ENCODE results near the gene RSF1.

Gene RSF1

GRCh38 chr11:77800449-77800848, 20.1 kb downstream of the RSF1 start:
- ChIA-PET POLR2A (no interaction called here), CTCF (interaction anchor here (0.6 to 1.5 kb wide), 2 partner anchors 11 to 53 kb away, joined by 3 read pairs; no protein-coding TSS in a partner anchor)
- TF ChIP-seq ZNF76 (tag by site-specific recombination; IDR thresholded peaks at IDR 0.05; ENCODE audit: borderline replicate concordance, low read depth): no peak
- no peak for TF ChIP-seq PRDM6 (tag by site-specific recombination; IDR thresholded peaks at IDR 0.05)
- no peak for TF ChIP-seq ZNF501 (tag by site-specific recombination; IDR thresholded peaks at IDR 0.05)
- no peak for TF ChIP-seq ZNF571 (tag by site-specific recombination; IDR thresholded peaks at IDR 0.05)
- TF ChIP-seq BCL11A (tag by site-specific recombination; IDR thresholded peaks at IDR 0.05; ENCODE audit: low read depth): no peak
- TF ChIP-seq ZBTB11 (tag by site-specific recombination; conservative IDR thresholded peaks at IDR 0.05; ENCODE audit: low read depth): no peak
- TF ChIP-seq ZNF677 (tag by site-specific recombination; IDR thresholded peaks at IDR 0.05): no peak
- TF ChIP-seq ZBTB48 (tag by site-specific recombination; IDR thresholded peaks at IDR 0.05): no peak
- TF ChIP-seq KLF8 (tag by site-specific recombination; IDR thresholded peaks at IDR 0.05): no peak
- TF ChIP-seq ZXDB (tag by site-specific recombination; IDR thresholded peaks at IDR 0.05): no peak
- Histone ChIP-seq H3K36me3 (ENCODE audit: control insufficient read depth in 2 of 2, insufficient read depth in 1 of 2, low read length in 2 of 2) (no peaks in the 10 kb centered on the region; a peak in 1 of 3 replicates), H3K4me1 (ENCODE audit: control insufficient read depth, insufficient read depth, low read length) (no peaks in the 10 kb centered on the region), H3K4me3 (ENCODE audit: low read depth, low read length) (no peak overlapping the region), H3K27ac (ENCODE audit: extremely low read depth, low read depth, low read length) (no peak overlapping the region), H3K9me3 (ENCODE audit: control insufficient read depth, insufficient read depth, low read depth, low read length) (no peaks in the 10 kb centered on the region)

GRCh38 chr11:77799338-77799737, 21.2 kb downstream of the RSF1 start:
- ChIA-PET POLR2A (no interaction called here), CTCF (no interaction called here)
- Histone ChIP-seq H3K27ac (ENCODE audit: extremely low read depth, low read depth, low read length) (no peak overlapping the region), H3K36me3 (ENCODE audit: control insufficient read depth in 2 of 2, insufficient read depth in 1 of 2, low read length in 2 of 2) (no peaks in the 10 kb centered on the region; a peak in 1 of 3 replicates), H3K4me1 (ENCODE audit: control insufficient read depth, insufficient read depth, low read length) (no peaks in the 10 kb centered on the region), H3K4me3 (ENCODE audit: low read depth, low read length) (no peak overlapping the region), H3K9me3 (ENCODE audit: control insufficient read depth, insufficient read depth, low read depth, low read length) (no peaks in the 10 kb centered on the region)
- TF ChIP-seq ZFP41 (tag by site-specific recombination; IDR thresholded peaks at IDR 0.05; ENCODE audit: borderline replicate concordance) (no peak), ZBTB21 (tag by site-specific recombination; IDR thresholded peaks at IDR 0.05) (no peak), ZNF585B (tag by site-specific recombination; IDR thresholded peaks at IDR 0.05) (no peak), ZNF776 (tag by site-specific recombination; IDR thresholded peaks at IDR 0.05; ENCODE audit: borderline replicate concordance) (no peak), ZNF423 (tag by site-specific recombination; IDR thresholded peaks at IDR 0.05) (no peak), ZBTB10 (tag by site-specific recombination; IDR thresholded peaks at IDR 0.05) (no peak), ZBTB8A (tag by site-specific recombination; IDR thresholded peaks at IDR 0.05) (no peak)

Data from HEK293 (cell line).